T-helper 9 cell (primary cell): Measurements from ENCODE around the gene DLG2.

Experiments
- DNase-seq: peaks from one replicate; pipeline ENCODE4 v3.0.0-alpha.2; 2020

DLG2 gene

GRCh38 chr11:85541683-85542082 is 85.5 kb downstream of the DLG2 start:
- DNase-seq, result no peak

GRCh38 chr11:85540635-85541205 is 86.4 kb downstream of the DLG2 start:
- DNase-seq, result no peak

GRCh38 chr11:85540181-85540580 is 87.0 kb downstream of the DLG2 start:
- DNase-seq, result no peak

- DNase-seq, result no peak
These were observed 87.4 kb downstream of the DLG2 start for GRCh38 chr11:85539740-85540139.

- DNase-seq, result no peak
These were observed 88.0 kb downstream of the DLG2 start for GRCh38 chr11:85539029-85539689.

- DNase-seq, result no peak
These were observed 90.7 kb downstream of the DLG2 start for GRCh38 chr11:85536438-85536837.

- DNase-seq, result no peak
These were observed 92.3 kb downstream of the DLG2 start for GRCh38 chr11:85534806-85535205.

GRCh38 chr11:85531191-85531897 is 95.8 kb downstream of the DLG2 start:
- DNase-seq, result no peak

GRCh38 chr11:85530634-85531033 is 96.5 kb downstream of the DLG2 start:
- no peak for DNase-seq

- DNase-seq, result no peak
These were observed 100.6 kb downstream of the DLG2 start for GRCh38 chr11:85526564-85526963.

GRCh38 chr11:85525686-85526085 is 101.5 kb downstream of the DLG2 start:
- no peak for DNase-seq

- no peak for DNase-seq
These were observed 109.9 kb downstream of the DLG2 start for GRCh38 chr11:85517272-85517671.

GRCh38 chr11:85495918-85496317 is 131.2 kb downstream of the DLG2 start:
- no peak for DNase-seq

- no peak for DNase-seq
These were observed 132.7 kb downstream of the DLG2 start for GRCh38 chr11:85494396-85494795.

- no peak for DNase-seq
These were observed 141.2 kb downstream of the DLG2 start for GRCh38 chr11:85485902-85486301.

- DNase-seq, result no peak
These were observed 143.3 kb downstream of the DLG2 start for GRCh38 chr11:85483861-85484260.

- no peak for DNase-seq
These were observed 145.3 kb downstream of the DLG2 start for GRCh38 chr11:85481862-85482261.

- no peak for DNase-seq
These were observed 151.3 kb downstream of the DLG2 start for GRCh38 chr11:85475660-85476517.

- no peak for DNase-seq
These were observed 154.2 kb downstream of the DLG2 start for GRCh38 chr11:85472953-85473352.

GRCh38 chr11:85464283-85464682 is 162.9 kb downstream of the DLG2 start:
- DNase-seq, result no peak

GRCh38 chr11:85459304-85459703 is 167.8 kb downstream of the DLG2 start:
- DNase-seq, result no peak

GRCh38 chr11:85444479-85444878 is 182.7 kb downstream of the DLG2 start:
- no peak for DNase-seq

GRCh38 chr11:85440273-85440672 is 186.9 kb downstream of the DLG2 start:
- DNase-seq, result no peak
